HG03378 (cell line): ENCODE results near the gene C1orf232.

Experiments
- ATAC-seq: cut with Tn5 transposase; IDR thresholded peaks from one replicate; pipeline ENCODE4 v1.9.1; 2021; ENCODE audit warnings: mild to moderate bottlenecking, moderate library complexity; ENCODE audit not compliant: unreplicated experiment

The C1orf232 gene

GRCh38 chr1:26180010-26180506 is 11.3 kb upstream of the C1orf232 start:
- ATAC-seq = no peak

DNA sequence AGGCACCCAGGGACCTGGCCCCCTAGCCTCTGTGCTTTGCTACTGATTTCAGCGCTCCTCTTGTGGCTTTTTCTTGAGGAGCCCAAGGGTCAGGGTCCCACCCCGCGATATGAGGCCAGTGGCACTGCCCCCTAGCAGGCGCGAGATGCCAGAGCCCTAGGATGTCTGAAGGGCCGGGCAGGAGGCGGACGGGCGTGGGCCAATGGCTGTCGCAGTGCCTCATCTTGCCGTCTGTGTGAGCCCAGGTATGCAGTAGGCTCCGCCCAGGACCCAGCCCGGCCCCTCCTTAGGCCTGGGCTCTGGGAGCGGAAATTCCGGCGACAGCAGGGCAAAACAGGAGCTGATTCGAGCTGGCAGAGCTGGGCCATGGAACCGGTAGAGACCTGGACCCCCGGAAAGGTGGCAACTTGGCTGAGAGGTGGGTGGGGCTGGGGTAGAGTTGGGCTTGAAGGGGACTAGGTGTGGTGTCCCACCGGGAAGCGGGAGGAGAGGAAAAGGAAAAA is 8.5 kb upstream of the C1orf232 start, which contains the start of gene CNKSR1:
Gene CNKSR1, plus strand, starts transcription at position 310 of the 503 bp plus-strand sequence. Its CDS starts 57 bp downstream, at position 367.
- ATAC-seq = no peak

DNA sequence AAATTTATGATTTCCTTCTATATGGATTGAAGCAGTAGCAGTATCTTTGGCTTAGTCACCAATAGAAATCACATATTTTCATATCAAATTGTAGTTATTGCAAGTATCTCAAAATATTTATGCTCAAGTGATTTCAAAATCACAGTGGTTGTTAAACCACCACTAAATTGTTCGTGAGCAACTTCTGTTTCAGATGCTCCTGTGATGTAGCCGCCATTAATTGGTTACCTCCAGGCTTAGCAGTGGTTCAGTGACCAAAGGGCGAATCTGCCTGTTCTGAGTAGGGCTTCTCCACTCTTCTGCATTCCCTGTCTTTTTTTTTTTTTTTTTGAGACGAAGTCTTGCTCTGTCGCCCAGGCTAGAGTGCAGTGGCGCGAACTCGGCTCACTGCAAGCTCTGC is 6.6 kb upstream of the C1orf232 start:
- ATAC-seq = no peak

GRCh38 chr1:26171084-26172072 is 2.6 kb upstream of the C1orf232 start, which contains the start of gene ZNF593OS:
Gene ZNF593OS, minus strand, starts transcription at chr1:26171832. Its CDS starts 171 bp downstream, at chr1:26171661.
- no peak for ATAC-seq

- ATAC-seq = no peak
Measured at GRCh38 chr1:26170472-26170821, 1.7 kb upstream of the C1orf232 start.

- peak; percentile 74 for ATAC-seq
Measured at GRCh38 chr1:26169669-26170471, 1.1 kb upstream of the C1orf232 start, which contains the start of gene ZNF593. Gene ZNF593, plus strand, starts transcription at chr1:26169908. Its CDS starts 76 bp downstream, at chr1:26169984.

- no peak for ATAC-seq
Measured at GRCh38 chr1:26169198-26169554, 413 bp upstream of the C1orf232 start.

- no peak for ATAC-seq
Measured at GRCh38 chr1:26166719-26167281, 2.0 kb downstream of the C1orf232 start.

DNA sequence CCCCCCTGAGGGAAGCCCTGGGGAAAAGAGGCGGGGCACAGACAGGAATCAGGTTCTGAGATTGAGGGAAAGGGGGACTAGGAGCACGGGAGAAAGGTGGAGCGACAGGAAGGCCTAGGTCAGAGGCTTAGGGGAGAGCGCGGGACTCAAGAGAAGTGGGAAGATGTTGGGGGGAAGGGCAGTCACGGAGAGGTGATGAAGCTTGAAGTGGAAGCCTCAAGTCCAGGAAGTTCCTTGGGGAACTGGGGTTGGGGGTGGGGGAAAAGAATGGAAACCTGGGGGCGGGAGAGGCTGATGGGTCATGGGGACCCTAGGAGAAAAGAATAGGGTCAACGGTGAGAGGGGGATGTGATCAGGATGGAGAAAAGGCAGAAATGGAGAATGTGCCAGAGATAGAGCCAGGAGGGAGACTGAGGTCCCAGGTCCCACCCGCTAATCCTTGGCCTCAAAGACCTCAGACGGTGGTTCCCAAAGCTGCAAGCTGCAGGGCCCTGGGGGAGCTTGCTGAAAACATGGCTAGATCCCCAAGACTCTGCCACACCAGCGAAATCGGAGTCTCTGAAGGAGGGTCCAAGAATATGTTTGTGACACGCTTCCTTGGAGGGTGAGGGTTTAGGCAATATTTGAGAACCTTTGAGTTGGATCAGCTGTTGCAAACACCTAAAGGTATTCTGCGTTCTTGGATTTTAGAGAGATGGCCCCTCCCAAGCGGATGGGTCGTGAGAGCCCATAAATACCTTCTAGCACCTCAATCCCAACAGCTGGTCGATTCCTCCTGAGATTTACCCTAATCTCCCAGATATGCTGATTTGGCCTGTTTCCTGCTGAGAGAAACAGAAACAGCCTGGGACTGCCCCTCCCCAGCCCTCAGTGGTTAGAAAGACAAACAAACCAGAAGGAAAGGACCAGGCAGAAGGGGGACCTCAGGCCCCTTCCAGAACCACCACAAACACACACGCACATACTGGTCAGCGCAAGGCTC is 3.6 kb downstream of the C1orf232 start:
- ATAC-seq = no peak

DNA sequence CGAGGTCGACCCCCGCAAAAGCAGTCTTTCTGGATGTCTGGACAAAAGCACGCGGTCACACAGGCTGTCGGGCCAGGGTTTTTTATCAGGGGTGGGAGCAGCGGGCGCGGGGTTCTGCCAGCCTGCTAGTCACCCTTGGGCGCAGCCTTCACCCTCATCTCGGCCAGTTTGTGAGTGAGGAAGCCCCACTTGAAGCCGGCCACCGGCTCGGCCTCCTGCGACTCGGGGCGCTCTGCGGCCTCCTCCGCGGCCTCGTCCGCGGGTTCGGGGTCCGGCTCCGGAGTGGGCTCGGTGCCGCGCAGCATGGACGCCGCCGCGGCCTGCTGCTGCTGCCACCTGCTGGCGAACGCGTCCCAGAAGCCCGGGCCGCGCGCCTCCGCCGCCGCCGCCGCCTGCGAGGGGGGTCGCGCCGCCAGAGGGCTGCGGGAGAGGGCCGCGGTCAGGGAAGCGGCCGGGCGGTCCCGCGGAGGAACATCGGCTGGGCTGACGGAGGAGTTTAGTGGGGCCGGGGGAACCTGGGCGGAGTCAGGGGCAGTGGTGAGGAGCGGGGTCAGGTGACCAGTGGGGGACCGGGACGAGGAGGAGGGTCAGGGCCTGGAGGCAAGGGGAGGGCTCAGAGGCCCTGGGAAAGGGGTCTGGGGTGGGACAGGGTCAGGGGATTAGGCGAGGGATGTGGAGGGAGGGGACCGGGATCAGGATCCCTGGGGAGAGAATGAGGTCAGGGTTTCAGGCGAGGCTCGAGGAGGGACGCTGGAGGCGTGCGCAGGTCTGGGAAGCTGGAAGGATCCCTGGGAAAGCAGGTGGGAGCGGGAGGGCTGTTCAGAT is 4.5 kb downstream of the C1orf232 start:
- ATAC-seq = no peak

- ATAC-seq = no peak
Measured at GRCh38 chr1:26163684-26164035, 5.1 kb downstream of the C1orf232 start.

DNA sequence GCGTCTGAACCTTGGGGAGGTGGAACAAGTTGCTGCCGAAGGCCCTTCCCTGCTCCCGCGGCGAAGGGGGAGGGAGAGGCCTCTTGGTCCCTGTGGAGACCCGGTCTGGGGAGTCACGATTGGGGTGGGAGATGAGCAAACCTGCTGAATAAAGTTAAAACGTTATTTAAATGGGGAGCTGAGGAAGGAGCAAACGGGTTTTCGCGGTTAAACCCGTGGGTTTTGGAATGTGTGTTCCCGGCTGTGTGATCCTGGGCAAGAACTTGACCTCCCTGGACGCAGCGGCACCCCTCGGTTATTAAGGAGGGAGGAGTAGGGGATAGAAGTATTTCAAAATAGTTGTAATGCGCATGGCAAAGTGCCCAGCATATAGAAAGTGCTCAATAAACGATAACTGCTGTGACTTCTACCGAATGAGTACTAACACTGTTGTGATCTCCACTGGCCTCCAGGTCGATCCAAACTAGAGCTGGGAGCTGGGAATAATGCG is 6.5 kb downstream of the C1orf232 start:
- no peak for ATAC-seq

- ATAC-seq = no peak
Measured at GRCh38 chr1:26161415-26162219, 7.1 kb downstream of the C1orf232 start.

GRCh38 chr1:26160527-26161414 is 8.0 kb downstream of the C1orf232 start:
- no peak for ATAC-seq

DNA sequence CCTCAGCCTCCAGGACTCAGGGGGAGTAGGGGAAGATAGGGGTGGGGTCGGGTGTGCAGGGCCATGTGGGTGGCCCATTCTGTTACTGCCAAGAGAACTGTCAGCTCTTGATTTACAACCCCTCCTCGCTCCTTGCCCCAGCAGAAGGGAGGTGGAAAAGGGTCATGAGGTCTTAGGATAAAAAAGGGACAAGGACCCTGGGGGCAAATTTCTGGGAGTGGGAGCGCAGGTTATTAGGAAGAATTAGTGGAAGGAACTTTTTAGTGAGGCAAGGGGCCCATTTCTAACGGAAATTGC is 9.1 kb downstream of the C1orf232 start:
- no peak for ATAC-seq

DNA sequence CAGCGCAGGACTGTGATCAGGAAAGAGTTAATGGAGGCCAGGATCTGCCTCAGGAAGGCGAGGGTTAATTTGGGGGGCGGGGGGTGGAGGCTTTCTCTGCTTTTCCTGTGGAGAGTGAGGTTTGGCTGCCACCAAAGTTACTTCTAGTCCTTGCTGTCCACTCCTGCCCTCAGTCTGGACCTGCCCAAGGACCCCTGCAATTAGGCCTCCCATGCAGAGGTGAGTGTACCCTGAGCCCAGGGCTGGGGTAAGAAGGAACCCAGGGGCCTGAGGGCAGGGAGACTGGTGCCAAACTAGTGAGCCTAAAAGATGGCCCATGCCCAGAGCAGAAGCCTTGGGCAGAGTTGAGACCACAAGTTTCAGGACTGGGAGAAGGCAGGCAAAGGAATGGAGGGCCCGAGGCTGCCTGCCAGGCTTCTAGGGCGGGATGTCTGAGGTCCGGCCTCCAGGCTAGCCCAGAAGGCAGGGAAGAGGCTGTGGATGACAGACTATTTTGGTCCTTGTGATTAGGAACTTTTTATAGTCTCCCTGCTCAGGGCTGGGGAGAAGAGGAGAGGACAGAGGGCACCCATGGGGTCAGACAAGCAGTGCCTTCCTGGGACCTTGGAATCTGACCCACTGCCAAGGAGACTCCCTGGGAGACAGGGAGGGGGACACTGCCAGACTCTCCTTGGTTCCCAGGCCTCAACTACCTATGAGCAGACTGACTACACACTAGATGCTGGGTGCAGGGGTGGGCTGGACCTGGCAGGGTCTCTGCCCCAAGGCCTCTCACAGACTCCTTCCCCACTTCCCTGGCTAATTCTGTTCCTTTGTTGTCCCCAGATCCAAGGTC is 9.6 kb downstream of the C1orf232 start, which contains the start of gene FAM110D:
Gene FAM110D, plus strand, starts transcription at position 172 of the 835 bp plus-strand sequence. CDS start 2,213 bp downstream, outside the sequence.
- no peak for ATAC-seq
